GM12872 (cell line): ENCODE measurements around the gene SLC12A3.

ENCODE experiments used
- CTCF ChIP-seq: IDR thresholded peaks from 3 replicates; pipeline ENCODE4 v1.5.1; 2011; ENCODE audit warnings: low read depth, mild to moderate bottlenecking, low read length, moderate library complexity; ENCODE audit not compliant: insufficient read depth

SLC12A3 gene

GRCh38 chr16:56824804-56825203 is 40.2 kb upstream of the SLC12A3 start:
- TF ChIP-seq CTCF: no peak

DNA sequence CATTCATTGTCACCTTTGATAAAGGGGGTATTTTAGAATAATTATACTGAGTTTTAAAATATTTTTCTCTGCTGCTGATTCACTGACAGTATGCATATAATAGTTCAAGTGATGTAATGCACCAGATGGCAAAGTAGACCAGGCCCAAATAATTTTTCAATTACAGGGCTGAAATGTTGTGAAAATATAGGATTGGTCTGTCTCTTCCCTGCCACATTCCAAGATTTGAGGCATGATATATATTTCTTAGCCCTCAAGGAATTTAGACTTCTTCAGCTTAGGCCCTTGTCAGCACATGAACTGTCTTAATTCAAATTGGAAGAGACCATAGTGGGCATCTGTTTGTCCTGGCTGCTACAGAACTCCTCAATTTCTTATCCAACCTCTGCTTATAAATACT is 39.2 kb upstream of the SLC12A3 start:
- TF ChIP-seq CTCF: no peak

DNA sequence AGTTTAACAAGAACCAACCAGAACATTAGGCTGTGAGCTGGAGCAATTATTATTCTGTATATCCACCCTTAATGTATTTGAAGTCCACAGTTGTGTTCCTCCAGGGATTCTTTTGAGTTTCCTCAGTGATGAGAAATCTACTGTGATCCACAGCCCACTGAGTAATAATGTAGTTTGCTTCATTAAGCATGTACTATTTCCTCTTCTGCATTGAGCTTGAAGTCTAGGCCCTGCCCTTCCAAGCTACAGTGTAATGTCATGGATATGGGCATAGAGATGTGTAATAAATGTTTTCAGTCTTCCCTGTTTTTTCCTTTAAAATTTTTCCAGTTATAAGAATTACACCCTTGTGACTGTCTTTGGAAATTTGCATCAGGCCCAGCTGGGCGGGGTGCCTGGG is 36.4 kb upstream of the SLC12A3 start:
- no peak for TF ChIP-seq CTCF

DNA sequence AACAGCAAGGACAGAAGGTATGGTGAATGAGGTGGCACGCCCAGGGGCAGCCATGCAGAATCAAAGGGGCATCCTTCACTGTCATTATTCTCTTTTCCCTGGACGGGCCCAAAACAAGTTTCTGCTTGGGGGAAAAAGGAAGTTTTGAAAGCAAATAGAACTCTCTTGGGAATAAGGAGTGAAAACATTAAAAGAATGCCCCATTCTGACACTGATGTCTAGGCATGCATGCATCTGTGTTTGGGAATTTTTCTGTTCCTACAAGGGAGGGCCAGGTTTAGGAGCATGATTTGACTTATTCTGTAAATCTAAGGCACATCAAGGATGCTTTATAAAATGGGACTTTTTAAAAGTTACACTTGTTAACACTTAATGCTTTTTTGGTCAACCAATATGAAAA is 34.3 kb upstream of the SLC12A3 start:
- no peak for TF ChIP-seq CTCF

- no peak for TF ChIP-seq CTCF
These were observed 32.2 kb upstream of the SLC12A3 start for GRCh38 chr16:56832768-56833167.

- TF ChIP-seq CTCF: no peak
These were observed 31.6 kb upstream of the SLC12A3 start for GRCh38 chr16:56833243-56833970.

DNA sequence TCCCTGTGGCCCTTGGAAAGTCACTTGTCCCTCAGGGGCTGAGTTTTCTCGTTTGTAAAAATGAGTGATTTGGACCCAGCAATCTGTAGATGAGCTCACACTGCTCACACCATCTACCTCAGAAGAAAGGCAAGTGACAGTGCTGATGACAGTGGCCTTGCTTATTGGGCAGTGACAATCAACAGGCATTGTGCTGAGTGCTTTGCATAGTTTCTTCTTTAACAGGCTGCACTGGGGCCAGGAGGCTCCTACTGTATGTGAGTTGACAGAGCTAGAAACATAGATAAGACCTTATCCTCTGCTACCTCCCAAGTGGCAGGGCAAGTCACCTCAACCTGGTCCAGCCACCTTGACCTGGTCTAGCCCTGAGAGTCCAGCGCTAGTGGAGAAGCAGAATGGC is 29.7 kb upstream of the SLC12A3 start:
- TF ChIP-seq CTCF: no peak
